LNCaP clone FGC (cell line): ENCODE results near the gene IL17RA.
A peak's percentile ranks its signal among the peaks of the same experiment; 100 is the strongest.

Experiments
- DNase-seq: peaks from one replicate; pipeline ENCODE4 v3.0.0-alpha.2; 2011; ENCODE audit warnings: low read depth
- H3K4me3 ChIP-seq: 2 replicates; pipeline ENCODE4 v1.5.1; 2011; ENCODE audit warnings: mild to moderate bottlenecking, low read depth, low read length, control low read depth
- CTCF ChIP-seq: IDR thresholded peaks from 2 replicates; pipeline ENCODE4 v1.5.1; 2012; ENCODE audit warnings: mild to moderate bottlenecking; ENCODE audit not compliant: control insufficient read depth, insufficient read depth; ENCODE audit errors: extremely low read depth

Gene IL17RA

GRCh38 chr22:17093081-17093480 lies 8.3 kb downstream of the IL17RA start:
- no peak for TF ChIP-seq CTCF
- no peak overlapping the region for H3K4me3 ChIP-seq
- no peak for DNase-seq

GRCh38 chr22:17095538-17095937 lies 10.7 kb downstream of the IL17RA start:
- H3K4me3 ChIP-seq, result no peak overlapping the region
- DNase-seq, result no peak
- peak; percentile 15; the same call in 1 of the 2 replicates for TF ChIP-seq CTCF

GRCh38 chr22:17096071-17096470 lies 11.3 kb downstream of the IL17RA start:
- DNase-seq, result no peak
- TF ChIP-seq CTCF, result no peak
- no peak overlapping the region for H3K4me3 ChIP-seq

GRCh38 chr22:17097062-17097461 lies 12.3 kb downstream of the IL17RA start:
- TF ChIP-seq CTCF, result no peak
- no peak overlapping the region for H3K4me3 ChIP-seq
- no peak for DNase-seq

- TF ChIP-seq CTCF, result no peak
- no peak overlapping the region for H3K4me3 ChIP-seq
- no peak for DNase-seq
Observed at GRCh38 chr22:17097701-17098100, 12.9 kb downstream of the IL17RA start.

- DNase-seq, result no peak
- TF ChIP-seq CTCF, result no peak
- no peak overlapping the region for H3K4me3 ChIP-seq
Observed at GRCh38 chr22:17098379-17098819, 13.6 kb downstream of the IL17RA start.

- no peak overlapping the region for H3K4me3 ChIP-seq
- DNase-seq, result no peak
- TF ChIP-seq CTCF, result no peak
Observed at GRCh38 chr22:17100621-17101020, 15.8 kb downstream of the IL17RA start.
